ENCODE data around the gene CWC27. TPM values are rescaled to one million over a fixed set of nuclear protein-coding genes. Genes with fewer than 3 reads are reported as not detected.
"Not testable (repeated sequence)": the region's sequence is repeated elsewhere in the genome, so short reads cannot be mapped to it uniquely, and the experiment has no call there.

Gene CWC27
- polyA plus RNA-seq, 1 experiment: 7.5 TPM

DNA sequence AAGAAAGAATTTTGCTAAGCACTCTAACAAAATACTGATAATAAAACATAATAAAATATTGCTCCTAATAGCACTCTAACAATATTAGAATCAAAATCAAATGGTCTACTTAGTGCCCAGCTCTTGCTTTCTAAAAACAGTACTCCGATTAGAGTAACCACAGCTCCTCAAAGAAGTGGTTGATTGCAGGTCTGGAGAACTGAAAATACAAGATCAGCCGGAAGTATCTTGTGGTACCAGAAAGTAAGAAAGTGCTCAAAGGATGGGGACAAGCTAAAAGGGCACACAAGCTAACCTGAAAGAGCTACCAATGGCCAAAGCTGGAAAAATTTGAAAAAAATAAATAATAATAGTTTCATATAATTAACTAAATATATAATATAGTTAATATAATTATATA, 119.2 kb downstream of the CWC27 start:
- DNase-seq (ENCODE audit: low read depth): no peak
- H3K36me3 ChIP-seq (ENCODE audit: control insufficient read depth, insufficient read depth, low read length): no peaks in the 10 kb centered on the region
- TF ChIP-seq, protein P1, sequence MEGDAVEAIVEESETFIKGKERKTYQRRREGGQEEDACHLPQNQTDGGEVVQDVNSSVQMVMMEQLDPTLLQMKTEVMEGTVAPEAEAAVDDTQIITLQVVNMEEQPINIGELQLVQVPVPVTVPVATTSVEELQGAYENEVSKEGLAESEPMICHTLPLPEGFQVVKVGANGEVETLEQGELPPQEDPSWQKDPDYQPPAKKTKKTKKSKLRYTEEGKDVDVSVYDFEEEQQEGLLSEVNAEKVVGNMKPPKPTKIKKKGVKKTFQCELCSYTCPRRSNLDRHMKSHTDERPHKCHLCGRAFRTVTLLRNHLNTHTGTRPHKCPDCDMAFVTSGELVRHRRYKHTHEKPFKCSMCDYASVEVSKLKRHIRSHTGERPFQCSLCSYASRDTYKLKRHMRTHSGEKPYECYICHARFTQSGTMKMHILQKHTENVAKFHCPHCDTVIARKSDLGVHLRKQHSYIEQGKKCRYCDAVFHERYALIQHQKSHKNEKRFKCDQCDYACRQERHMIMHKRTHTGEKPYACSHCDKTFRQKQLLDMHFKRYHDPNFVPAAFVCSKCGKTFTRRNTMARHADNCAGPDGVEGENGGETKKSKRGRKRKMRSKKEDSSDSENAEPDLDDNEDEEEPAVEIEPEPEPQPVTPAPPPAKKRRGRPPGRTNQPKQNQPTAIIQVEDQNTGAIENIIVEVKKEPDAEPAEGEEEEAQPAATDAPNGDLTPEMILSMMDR (IDR thresholded peaks at IDR 0.05; ENCODE audit: insufficient read depth, low read depth, low read length): no peak
- POLR2A ChIA-PET: no interaction called here
- H3K4me3 ChIP-seq (ENCODE audit: low read depth, low read length): no peak overlapping the region
- CTCF ChIA-PET: interaction anchor here (0.6 to 1.1 kb wide), 3 partner anchors 13 to 623 kb away, joined by 3 to 4 read pairs (median 3); no protein-coding TSS in a partner anchor
- H3K27me3 ChIP-seq (ENCODE audit: control insufficient read depth, insufficient read depth, low read length): no peaks in the 10 kb centered on the region

DNA sequence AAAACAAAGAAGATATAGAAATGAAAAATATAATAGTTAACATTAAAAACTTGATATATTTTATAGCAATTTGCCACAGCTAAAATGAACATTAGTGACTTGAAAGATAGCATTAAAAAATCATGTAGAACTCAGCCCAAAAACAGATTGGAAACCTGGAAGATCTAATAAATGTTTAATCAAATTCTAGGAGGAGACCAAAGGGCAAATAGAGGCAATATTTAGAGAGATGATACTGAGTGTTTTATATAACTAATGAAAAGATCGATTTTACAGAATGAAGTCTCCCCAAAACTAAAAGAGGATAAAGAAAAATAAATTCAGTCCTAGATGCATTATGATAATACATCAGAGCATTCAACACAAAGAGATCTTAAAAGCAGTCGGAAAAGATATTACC, 127.0 kb downstream of the CWC27 start:
- ChIA-PET POLR2A (no interaction called here), CTCF (no interaction called here)
- TF ChIP-seq, protein P1 (IDR thresholded peaks at IDR 0.05; ENCODE audit: insufficient read depth, low read depth, low read length): no peak
- H3K36me3 ChIP-seq (ENCODE audit: control insufficient read depth, insufficient read depth, low read length): no peaks in the 10 kb centered on the region
- H3K4me3 ChIP-seq (ENCODE audit: low read depth, low read length): no peak overlapping the region
- no peaks in the 10 kb centered on the region for H3K27me3 ChIP-seq (ENCODE audit: control insufficient read depth, insufficient read depth, low read length)
- no peak for DNase-seq (ENCODE audit: low read depth)

DNA sequence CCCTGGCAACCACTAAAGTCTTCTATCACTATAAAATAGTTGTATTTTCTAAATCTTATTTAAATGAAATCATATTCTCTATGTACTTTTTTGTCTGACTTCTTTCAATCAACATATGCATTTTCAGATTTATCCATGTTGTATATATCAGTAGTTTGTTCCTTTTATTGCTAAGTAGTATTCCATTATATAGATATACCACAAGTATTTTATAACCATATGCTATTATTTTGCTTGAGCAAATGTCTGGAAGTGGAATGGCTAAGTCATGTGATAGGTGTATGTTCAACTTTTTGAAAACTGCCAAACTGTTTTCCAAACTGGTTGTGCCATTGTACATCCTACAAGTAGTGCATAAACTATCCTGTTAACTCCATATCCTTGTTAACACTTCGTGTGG, 131.1 kb downstream of the CWC27 start:
- Histone ChIP-seq H3K27me3 (ENCODE audit: control insufficient read depth, insufficient read depth, low read length) (no peaks in the 10 kb centered on the region), H3K4me3 (ENCODE audit: low read depth, low read length) (no peak overlapping the region), H3K36me3 (ENCODE audit: control insufficient read depth, insufficient read depth, low read length) (no peaks in the 10 kb centered on the region)
- DNase-seq (ENCODE audit: low read depth): no peak
- ChIA-PET CTCF (no interaction called here), POLR2A (interaction anchor here (0.6 kb wide), 1 partner anchor 10 kb away, joined by 5 read pairs; no protein-coding TSS in a partner anchor)
- TF ChIP-seq, protein P1 (IDR thresholded peaks at IDR 0.05; ENCODE audit: insufficient read depth, low read depth, low read length): no peak

DNA sequence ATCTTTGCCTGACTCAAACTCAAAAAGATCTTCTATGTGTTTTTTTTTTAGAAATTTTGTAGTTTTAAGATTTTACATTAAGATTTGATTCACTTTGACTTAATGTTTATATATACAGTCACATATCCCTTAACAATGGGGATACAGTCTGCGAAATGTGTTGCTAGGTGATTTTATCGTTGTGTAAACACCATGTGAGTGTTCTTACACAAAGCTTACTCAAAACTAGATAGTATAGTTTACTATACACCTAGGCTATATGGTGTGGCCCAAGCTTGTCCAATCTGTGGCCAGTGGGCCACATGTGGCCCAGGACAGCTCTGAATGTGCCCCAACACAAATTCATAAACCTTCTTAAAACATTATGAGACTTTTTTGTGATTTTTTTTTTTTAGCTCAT, 131.9 kb downstream of the CWC27 start:
- no peaks in the 10 kb centered on the region for H3K27me3 ChIP-seq (ENCODE audit: control insufficient read depth, insufficient read depth, low read length)
- ChIA-PET POLR2A (no interaction called here), CTCF (interaction anchor here (0.6 to 0.7 kb wide), 2 partner anchors 13 to 591 kb away, joined by 3 read pairs; no protein-coding TSS in a partner anchor)
- no peak overlapping the region for H3K4me3 ChIP-seq (ENCODE audit: low read depth, low read length)
- no peaks in the 10 kb centered on the region for H3K36me3 ChIP-seq (ENCODE audit: control insufficient read depth, insufficient read depth, low read length)
- TF ChIP-seq, protein P1 (IDR thresholded peaks at IDR 0.05; ENCODE audit: insufficient read depth, low read depth, low read length): no peak
- DNase-seq (ENCODE audit: low read depth): no peak

DNA sequence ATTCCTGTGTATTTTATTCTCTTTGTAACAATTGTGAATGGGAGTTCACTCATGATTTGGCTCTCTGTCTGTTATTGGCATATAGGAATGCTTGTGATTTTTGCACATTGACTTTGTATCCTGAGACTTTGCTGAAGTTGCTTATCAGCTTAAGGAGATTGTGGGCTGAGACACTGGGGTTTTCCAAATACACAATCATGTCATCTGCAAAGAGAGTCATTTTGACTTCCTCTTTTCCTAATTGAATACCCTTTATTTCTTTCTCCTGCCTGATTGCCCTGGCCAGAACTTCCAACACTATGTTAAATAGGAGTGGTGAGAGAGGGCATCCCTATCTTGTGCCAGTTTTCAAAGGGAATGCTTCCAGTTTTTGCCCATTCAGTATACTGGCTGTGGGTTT, 138.7 kb downstream of the CWC27 start:
- H3K27me3 ChIP-seq (ENCODE audit: control insufficient read depth, insufficient read depth, low read length); H3K36me3 ChIP-seq (ENCODE audit: control insufficient read depth, insufficient read depth, low read length); CTCF ChIA-PET; DNase-seq (ENCODE audit: low read depth); POLR2A ChIA-PET; H3K4me3 ChIP-seq (ENCODE audit: low read depth, low read length): not testable (repeated sequence)

DNA sequence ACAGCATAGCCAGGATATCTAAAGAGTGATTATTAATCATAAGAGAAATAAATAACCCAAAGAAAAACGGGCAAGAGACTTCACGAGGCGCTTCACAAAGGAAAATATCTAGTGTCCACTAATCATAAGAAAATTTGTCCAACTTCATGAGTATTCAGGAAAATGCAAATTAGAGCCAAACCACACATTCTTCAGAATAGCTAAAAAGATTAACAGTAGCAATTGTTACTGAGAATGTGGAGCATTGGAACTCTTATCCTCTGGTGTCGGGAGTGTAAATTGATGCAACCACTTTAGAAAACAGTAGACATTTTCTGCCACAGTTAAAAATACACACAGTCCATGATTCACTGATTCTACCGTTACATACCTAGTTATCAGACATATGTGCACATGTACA, 145.7 kb downstream of the CWC27 start:
- DNase-seq (ENCODE audit: low read depth): no peak
- ChIA-PET CTCF (no interaction called here), POLR2A (no interaction called here)
- Histone ChIP-seq H3K4me3 (ENCODE audit: low read depth, low read length) (no peak overlapping the region), H3K36me3 (ENCODE audit: control insufficient read depth, insufficient read depth, low read length) (no peaks in the 10 kb centered on the region), H3K27me3 (ENCODE audit: control insufficient read depth, insufficient read depth, low read length) (no peaks in the 10 kb centered on the region)
- TF ChIP-seq, protein P1 (IDR thresholded peaks at IDR 0.05; ENCODE audit: insufficient read depth, low read depth, low read length): no peak

Measured in BJ (cell line).